ENCODE results near the gene LTBP3.
A peak's percentile ranks its signal among the peaks of the same experiment; 100 is the strongest.
"Not testable (repeated sequence)": the region's sequence is repeated elsewhere in the genome, so short reads cannot be mapped to it uniquely, and the experiment has no call there.

The LTBP3 gene

DNA sequence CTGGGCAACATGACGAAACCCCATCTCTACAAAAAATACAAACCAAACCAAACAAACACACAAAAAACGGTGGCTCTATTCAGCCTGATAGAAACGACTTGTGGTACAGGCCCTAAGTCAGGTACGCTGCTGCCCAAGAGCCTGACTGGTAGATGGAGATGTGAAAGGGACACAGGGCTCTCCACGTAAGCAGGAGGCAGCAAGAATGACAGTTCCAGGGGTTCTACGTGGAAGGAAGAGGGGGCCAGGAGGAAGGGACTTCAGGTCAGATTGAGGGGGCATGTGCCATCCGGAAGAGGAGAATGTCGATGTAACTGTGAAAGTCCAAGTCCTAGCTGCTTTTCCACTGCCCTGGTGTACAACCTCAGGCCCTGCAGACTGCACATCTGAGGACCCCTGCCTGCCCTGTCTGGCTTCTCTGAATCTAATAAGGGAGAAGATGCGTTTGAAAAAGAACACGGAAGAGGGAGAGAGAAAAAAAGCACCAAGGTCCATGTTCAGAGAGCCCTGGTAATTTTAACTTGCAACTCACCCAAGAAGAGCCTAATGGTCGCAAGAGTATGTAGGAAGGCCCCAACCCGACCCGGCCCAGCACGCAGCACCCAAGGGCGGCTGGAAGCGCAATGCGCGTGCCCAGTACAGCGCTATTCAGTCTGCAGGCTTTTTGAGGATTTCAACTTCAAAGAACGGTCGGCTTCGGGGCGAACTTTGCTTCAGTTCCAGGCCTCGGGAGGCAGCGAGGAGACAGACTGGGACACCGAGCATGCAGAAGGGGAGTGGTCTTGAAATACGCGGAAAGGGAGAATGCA is 11.2 kb upstream of the LTBP3 start:
- FAIRE-seq (peak; percentile 48), DNase-seq (ENCODE audit: insufficient read length) (no peak)
- TF ChIP-seq POLR2AphosphoS5 (IDR thresholded peaks at IDR 0.05; ENCODE audit: low read depth, low read length): no peak
- TF ChIP-seq POLR2A (IDR thresholded peaks at IDR 0.05; ENCODE audit: low read depth, low read length): no peak
- no peak for TF ChIP-seq TAF1 (IDR thresholded peaks at IDR 0.05; ENCODE audit: borderline replicate concordance, low read depth, low read length)

DNA sequence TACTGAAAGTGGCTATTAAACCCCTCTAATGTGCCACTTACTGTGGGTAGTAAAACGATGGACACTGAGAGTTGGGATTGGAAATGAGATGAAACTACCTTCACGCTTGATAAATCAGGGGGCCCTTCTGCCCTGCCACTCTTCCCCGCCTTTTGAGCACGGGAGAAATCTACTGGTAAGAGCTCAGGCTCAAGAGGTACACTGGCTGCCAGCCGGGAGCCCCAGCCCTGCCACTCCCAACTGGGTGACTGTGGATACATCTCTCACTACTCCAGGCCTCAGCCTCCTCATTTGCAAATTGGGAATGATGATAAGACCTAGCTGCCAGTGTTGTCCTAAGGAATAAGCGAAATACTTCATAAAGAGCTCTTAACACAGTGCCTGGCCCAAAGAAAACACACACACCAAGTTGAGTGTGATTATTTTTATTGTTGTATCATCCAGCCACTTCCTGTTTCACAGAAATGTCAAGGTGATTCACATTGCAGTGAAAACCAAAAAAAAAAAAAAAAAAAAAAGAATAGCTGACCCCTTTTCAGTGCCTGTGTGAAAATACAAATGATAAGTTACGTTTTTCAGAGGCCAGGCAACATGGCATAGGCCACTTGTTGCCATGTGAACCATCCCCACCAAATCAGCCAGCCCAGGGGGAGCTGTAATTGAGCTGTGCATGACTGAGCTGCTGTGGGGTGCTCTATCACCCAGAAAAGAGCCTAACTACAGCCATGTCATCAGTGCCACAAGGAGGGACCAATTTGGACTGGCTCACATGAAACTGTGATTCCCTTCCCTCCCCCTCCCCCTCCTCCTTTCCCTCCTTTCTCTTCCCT is 7.7 kb upstream of the LTBP3 start:
- no peak for FAIRE-seq

DNA sequence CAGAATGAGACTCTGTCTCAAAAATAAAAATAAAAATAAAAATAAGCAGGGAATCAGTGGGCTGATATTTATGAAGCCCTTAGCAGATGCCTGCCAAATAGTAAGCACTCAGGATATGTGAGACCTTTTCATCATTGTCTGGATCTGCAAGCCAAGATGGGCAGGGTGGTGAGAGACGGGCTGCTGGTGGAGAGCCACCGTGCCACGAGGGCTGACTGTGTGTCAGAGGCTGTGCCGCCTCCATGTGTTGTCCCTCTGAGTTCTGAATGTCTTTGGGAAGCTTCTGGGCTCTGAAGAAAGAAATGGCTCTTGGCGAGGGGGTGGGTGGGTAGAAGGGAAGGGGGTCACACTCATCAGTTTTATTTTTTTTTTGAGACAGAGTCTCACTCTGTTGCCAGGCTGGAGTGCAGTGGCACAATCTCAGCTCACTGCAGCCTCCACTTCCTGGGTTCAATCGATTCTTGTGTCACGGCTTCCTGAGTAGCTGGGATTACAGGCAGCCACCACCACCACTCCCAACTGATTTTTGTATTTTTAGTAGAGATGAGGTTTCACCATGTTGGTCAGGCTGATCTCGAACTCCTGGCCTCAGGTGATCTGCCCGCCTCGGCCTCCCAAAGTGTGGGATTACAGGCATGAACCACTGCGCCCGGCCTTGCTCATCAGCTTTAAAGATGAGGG is 6.9 kb upstream of the LTBP3 start:
- not testable (repeated sequence) for FAIRE-seq

More for the DNA sequence above, 7.7 kb upstream of the LTBP3 start:
- DNase-seq (ENCODE audit: insufficient read length): no peak
- TF ChIP-seq TAF1 (IDR thresholded peaks at IDR 0.05; ENCODE audit: borderline replicate concordance, low read depth, low read length): no peak
- no peak for TF ChIP-seq POLR2AphosphoS5 (IDR thresholded peaks at IDR 0.05; ENCODE audit: low read depth, low read length)
- no peak for TF ChIP-seq POLR2A (IDR thresholded peaks at IDR 0.05; ENCODE audit: low read depth, low read length)

DNA sequence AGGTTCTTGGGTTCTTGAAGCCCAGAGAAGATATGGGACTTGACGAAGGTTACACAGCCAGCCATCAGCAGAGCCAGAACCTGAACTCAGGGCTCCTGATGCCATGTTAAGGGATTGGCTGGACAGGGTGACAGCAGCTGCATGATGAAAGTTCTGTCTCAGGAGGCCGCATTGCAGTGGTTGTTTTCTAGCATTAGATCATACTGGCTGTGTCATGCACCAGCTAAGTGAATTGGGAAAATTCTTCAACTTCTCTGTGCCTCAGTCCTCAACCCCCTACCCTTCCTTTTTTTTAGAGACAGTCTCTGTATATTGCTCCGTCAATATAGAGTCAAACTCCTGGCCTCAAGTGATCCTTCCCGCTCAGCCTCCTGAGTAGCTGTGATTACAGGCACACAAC is 5.4 kb upstream of the LTBP3 start:
- TF ChIP-seq TAF1 (IDR thresholded peaks at IDR 0.05; ENCODE audit: borderline replicate concordance, low read depth, low read length) (no peak), POLR2AphosphoS5 (IDR thresholded peaks at IDR 0.05; ENCODE audit: low read depth, low read length) (no peak), POLR2A (IDR thresholded peaks at IDR 0.05; ENCODE audit: low read depth, low read length) (no peak)
- FAIRE-seq (no peak), DNase-seq (ENCODE audit: insufficient read length) (no peak)

More for the DNA sequence above, 6.9 kb upstream of the LTBP3 start:
- not testable (repeated sequence) for DNase-seq (ENCODE audit: insufficient read length)

DNA sequence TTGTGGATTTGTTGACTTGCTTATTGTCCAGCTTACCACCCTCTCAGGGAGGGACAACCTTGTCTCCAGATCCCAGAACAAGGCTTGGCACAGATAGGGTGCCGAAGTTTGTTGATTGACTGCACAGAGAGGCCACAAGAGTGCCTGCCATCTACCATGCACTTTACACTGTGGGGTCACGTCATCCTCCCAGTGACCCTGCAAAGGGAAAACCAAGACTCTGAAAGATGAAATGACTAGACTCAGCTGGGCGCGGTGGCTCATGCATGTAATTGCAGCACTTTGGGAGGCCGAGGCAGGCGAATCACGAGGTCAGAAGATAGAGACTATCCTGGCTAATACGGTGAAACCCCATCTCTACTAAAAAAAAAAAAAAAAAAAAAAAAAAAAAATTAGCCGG is 4.6 kb upstream of the LTBP3 start:
- TF ChIP-seq TAF1 (IDR thresholded peaks at IDR 0.05; ENCODE audit: borderline replicate concordance, low read depth, low read length) (no peak), POLR2AphosphoS5 (IDR thresholded peaks at IDR 0.05; ENCODE audit: low read depth, low read length) (no peak), POLR2A (IDR thresholded peaks at IDR 0.05; ENCODE audit: low read depth, low read length) (no peak)
- no peak for DNase-seq (ENCODE audit: insufficient read length)
- no peak for FAIRE-seq

DNA sequence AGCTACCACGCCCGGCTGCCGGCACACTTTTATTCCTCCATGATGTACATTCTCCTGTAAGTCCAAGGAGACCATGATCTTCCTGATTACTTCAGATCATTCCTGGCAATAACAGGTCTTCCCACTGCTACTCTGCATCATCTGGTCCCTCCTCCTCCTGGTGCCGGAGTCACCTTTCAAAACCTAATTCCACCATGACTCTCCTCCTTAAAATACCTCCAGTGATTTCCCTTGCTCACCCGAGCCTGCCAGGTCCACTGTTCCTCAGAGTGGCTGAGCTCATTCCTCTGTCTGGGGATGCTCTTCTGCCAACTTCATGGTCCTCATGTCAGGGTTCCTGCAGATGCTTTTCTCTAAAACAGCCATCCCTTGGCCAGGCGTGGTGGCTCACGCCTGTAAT is 3.9 kb upstream of the LTBP3 start:
- TF ChIP-seq TAF1 (IDR thresholded peaks at IDR 0.05; ENCODE audit: borderline replicate concordance, low read depth, low read length): no peak
- no peak for TF ChIP-seq POLR2A (IDR thresholded peaks at IDR 0.05; ENCODE audit: low read depth, low read length)
- TF ChIP-seq POLR2AphosphoS5 (IDR thresholded peaks at IDR 0.05; ENCODE audit: low read depth, low read length): no peak
- no peak for FAIRE-seq

DNA sequence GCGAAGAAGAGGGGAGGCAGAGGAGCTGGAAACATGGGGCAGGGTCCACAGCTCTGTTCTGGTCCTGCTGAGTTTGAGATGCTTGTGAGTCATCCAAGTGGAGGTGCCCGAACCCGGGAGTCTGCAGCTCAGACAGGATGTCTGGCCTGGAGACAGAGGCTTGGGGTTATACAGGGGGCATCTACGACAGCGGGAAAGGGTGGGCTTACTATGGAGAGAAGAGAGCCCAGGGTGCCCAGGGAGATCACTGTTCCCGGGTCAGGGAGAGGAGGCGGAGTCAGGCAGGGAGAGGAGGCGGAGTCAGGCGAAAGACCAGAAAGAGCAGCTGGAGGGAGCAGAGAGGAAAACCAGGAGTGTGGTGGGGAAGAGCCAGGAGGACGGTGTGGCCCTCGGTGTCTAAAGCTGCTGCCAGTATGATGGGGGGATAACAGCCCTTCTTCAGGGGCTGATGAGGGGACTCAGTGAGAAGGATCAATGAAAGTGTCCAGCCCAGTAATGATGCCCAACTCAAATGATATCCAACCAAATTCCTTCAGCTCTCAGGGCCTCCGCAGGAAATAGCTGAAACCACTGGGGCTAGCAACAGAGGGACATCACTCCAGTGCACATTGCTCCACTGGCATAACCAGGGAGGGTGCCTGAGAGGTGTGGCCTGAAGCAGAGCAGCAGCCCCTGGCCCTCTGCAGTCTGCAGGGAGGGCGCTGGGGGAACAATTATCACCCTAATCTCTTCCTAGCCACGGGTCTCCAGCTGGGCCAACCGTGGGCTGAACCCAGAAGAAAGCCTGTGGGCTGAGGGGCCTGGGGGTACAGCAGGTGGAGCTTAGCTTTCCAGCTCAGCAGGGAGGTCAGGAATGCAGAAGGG is 2.6 kb upstream of the LTBP3 start:
- no peak for DNase-seq (ENCODE audit: insufficient read length)
- no peak for FAIRE-seq
- TF ChIP-seq POLR2A (IDR thresholded peaks at IDR 0.05; ENCODE audit: low read depth, low read length): no peak
- TF ChIP-seq POLR2AphosphoS5 (IDR thresholded peaks at IDR 0.05; ENCODE audit: low read depth, low read length): no peak
- no peak for TF ChIP-seq TAF1 (IDR thresholded peaks at IDR 0.05; ENCODE audit: borderline replicate concordance, low read depth, low read length)

More for the DNA sequence above, 3.9 kb upstream of the LTBP3 start:
- DNase-seq (ENCODE audit: insufficient read length): no peak

DNA sequence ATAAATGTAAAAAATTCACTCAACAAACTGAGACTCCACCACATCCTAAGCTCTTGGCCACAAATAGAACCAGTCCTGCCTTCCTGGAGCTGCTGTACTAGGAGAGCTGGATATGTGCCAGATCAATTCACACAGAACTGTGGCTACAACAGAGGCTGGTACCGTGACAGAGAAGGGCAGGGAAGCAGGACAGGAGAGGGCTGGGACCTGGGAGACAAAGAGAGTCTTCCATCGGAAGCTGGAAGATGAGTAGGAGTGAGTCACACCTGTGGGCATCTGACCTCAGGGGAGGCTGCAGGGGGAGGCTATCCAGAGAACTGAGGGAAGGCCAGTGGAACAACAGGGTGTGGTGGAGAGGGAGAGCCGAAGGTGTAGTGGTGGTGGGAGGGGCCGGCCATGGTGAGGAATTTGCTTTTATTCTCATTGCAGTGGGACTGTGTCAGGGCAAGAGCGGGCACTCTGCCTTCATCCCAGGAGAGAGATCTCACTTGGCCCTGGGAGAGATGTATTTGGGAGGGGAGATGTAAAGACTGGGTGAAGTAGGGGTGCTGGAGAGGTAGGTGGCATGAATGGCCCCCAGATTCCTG is 1.9 kb upstream of the LTBP3 start:
- DNase-seq (ENCODE audit: insufficient read length) (no peak), FAIRE-seq (no peak)
- TF ChIP-seq POLR2A (IDR thresholded peaks at IDR 0.05; ENCODE audit: low read depth, low read length) (no peak), POLR2AphosphoS5 (IDR thresholded peaks at IDR 0.05; ENCODE audit: low read depth, low read length) (no peak), TAF1 (IDR thresholded peaks at IDR 0.05; ENCODE audit: borderline replicate concordance, low read depth, low read length) (no peak)

DNA sequence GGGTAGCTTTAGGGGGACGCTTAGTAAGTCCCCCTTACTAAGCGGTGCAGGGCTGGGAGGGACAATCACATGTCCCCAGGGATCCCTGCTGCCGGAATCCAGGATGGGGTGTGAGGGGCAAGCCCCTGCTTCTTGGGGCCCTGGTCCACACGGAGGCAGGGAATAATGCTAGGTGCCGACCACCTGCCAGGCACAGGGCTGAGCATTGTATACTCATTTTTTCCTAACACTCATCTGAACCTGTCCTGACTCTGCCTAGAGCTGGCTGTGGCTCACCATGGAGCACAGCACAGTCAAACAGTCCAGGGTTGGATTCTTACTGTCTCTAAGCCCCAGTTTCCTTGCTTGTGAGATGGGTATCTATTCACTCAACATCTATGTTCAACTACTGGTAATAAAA is 1.4 kb upstream of the LTBP3 start:
- no peak for FAIRE-seq
- no peak for DNase-seq (ENCODE audit: insufficient read length)
- TF ChIP-seq POLR2A (IDR thresholded peaks at IDR 0.05; ENCODE audit: low read depth, low read length) (no peak), TAF1 (IDR thresholded peaks at IDR 0.05; ENCODE audit: borderline replicate concordance, low read depth, low read length) (no peak), POLR2AphosphoS5 (IDR thresholded peaks at IDR 0.05; ENCODE audit: low read depth, low read length) (no peak)

DNA sequence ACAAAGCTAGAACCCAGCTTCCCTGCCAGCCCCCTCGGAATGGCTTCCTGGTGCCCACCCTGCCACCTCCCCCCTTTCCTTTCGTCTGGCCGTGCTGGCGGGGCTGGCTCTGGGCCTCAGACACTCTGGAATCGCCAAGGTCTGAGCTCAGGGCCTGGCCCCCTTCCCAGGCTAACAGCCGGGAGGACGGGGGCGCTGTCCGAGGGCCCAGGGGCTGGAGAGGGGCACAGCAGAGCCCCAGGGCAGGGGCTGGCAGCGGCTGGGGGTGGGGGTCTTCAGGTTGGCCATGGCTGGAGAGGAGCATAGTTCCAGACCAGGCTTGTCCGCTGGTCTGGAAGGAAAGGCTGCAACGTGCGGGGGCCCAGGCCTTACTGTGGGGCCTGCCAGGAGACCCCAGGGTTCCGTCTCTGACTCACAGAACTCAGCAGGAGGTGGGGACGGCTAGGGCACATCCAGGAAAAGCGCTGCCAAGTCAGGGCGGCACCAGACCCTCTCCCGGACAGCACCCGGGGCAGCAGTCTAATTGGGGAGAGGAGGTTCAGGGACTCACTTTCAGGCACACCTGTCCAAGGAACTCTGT is 861 bp upstream of the LTBP3 start:
- TF ChIP-seq TAF1 (IDR thresholded peaks at IDR 0.05; ENCODE audit: borderline replicate concordance, low read depth, low read length) (no peak), POLR2AphosphoS5 (IDR thresholded peaks at IDR 0.05; ENCODE audit: low read depth, low read length) (no peak), POLR2A (IDR thresholded peaks at IDR 0.05; ENCODE audit: low read depth, low read length) (no peak)
- FAIRE-seq (no peak), DNase-seq (ENCODE audit: insufficient read length) (no peak)

All from GM12892 (cell line).